HG03039 (cell line): ENCODE data around the gene H19.

Experiments
- ATAC-seq: cut with Tn5 transposase; IDR thresholded peaks from one replicate; pipeline ENCODE4 v1.9.1; 2021; ENCODE audit warnings: mild to moderate bottlenecking, moderate library complexity; ENCODE audit not compliant: unreplicated experiment

The H19 gene

DNA sequence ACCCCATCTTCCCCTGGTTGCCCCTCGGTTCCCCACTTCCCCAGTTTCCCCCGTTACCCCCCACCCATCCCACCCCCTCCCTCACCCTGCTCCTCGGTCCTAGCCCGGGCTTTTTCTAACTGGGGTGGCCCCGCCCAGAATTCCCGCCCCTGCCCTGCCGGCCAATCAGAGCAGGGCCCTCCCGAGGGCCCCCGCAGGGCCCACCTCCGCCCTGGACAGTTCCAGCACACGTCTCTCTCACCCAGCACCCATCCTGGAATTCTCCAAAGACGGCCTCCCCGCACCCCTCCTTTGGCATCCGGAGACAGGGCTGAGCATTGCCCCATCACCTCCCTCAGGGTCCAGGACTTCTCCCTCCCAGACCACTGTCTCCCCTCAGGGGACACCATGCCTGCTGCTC, at the start of gene H19:
TSS of gene H19 (minus strand) at position 88 of the 400 bp plus-strand sequence.
- ATAC-seq = no peak

DNA sequence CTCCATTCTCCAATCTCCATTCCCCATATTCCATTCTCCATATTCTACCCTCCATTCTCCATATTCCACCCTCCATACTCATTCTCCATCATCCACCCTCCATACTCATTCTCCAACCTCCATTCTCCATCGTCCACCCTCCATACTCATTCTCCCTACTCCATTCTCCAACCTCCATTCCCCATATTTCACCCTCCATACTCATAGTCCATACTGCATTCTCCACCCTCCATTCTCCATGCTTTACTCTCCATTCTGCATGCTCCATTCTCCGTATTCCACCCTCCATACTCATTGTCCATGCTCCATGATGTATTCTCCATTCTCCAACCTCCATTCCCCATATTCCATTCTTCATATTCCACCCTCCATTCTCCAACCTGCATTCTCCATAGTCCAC, 44.3 kb upstream of the H19 start:
- no peak for ATAC-seq

DNA sequence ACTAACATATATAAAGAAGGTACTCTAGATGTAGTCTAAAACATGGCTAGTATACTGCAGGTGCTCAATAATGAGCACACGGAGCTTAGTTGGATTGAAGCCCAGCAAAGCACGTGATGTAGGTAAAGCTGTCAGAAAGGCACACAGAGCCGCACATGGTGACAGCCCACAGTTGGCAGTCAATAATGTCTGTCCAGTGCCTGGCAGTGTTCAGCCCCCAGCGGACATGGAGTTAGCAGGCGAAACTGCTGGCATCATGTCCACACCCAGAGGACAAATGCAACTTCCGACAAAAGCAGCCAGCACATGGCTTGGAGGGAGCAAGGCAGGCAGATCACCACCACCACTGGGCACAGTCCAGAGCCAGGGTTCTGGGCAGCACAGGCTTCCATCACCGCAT, 43.5 kb upstream of the H19 start:
- ATAC-seq = no peak

DNA sequence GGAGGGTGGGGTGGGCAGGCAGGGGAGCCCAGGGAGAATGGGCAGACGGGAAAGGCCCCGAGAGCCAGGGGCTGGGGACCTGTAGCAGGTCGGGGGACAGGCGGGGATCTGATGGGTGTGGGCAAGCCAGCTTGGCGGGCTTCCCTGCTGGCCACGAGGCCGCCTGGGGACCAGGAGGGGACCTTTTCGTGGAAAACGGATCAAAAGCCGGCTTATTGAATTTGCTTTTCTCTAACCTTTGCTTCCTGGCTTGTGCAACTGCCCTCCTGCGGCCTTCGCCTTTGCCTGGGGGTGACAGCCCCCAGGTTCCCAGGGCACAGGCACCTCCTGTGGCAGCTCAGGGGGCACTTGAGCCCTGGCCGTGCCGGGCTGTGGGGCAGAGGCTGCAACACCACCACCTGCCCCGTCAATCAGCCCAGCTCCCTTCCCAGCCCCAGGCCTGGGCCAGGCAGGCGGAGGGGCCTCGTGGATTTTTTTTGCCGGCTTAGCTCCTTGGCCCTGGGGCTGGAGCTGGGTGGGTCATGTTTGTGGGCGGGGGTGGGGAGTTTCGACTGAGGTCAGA, 41.6 kb upstream of the H19 start:
- ATAC-seq = no peak

DNA sequence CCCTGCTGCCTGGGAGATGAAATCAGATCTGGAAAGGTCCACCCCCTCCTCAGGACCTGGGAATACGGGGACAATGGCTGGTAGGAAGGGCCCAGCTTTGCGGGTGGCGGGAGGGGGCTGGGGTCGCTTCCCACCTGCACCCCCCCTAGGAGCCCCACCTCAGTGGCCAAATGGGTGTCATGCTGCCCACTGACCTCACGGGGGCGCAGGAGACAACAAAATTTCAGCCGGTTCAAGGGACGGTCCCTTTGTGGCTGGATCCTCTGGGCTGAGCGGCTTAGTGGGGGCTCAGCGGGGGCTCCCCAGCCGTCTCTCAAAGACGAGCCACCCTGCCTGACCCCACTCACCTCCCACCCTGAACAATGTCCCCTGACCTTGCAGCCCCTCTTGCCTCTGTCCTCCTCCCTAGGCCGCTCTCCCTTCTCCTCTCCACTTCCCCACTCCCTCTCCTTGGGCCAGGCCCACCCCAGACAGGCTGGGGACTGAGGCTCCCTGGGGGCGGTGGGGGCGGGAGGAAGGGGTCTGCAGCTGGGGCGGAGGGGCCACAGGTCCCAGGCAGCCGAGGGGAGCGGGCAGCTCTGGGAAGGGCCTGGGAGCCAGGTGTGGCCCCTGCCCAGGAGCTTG, 39.3 kb upstream of the H19 start:
- ATAC-seq = no peak

DNA sequence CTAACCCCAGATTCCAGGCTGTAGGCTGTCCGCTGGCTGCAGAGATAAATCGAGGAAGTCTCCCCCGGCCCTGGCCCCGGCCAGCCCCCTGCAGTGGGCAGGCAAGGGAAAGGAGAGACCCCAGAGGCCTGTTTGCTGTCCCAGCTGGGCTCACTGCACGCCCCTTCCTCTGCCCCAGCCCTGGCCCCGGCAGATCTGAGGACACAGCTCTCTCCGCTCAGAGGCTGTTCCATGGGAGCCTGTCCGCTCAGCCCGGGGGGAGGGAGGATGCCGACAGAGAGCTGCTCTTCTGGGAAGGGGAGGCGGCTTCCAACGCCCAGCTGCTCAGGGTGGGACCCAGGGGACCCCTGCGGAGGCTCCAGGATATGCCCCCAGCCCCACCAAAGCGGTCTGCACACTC, 37.7 kb upstream of the H19 start:
- no peak for ATAC-seq

DNA sequence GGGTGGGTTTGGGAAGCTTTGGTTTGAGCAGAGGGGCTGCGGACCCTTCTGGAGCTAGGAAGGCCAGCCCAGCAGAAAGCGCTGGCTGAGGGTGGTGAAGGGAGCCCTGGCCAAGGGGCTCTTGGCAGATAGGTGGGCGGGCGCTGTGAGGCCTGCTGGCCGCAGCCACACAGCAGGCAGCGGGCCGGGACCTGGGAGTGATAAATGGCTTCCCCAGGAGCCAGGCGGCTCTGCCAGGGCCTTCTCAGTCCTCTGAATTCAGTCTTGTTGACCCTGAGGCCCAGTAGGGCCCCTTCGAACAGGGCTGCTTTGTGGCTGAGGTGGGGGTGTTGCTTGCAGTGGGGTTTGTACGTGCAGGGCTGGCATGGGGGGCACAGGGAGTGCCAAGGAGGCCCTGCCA, 33.4 kb upstream of the H19 start:
- no peak for ATAC-seq

DNA sequence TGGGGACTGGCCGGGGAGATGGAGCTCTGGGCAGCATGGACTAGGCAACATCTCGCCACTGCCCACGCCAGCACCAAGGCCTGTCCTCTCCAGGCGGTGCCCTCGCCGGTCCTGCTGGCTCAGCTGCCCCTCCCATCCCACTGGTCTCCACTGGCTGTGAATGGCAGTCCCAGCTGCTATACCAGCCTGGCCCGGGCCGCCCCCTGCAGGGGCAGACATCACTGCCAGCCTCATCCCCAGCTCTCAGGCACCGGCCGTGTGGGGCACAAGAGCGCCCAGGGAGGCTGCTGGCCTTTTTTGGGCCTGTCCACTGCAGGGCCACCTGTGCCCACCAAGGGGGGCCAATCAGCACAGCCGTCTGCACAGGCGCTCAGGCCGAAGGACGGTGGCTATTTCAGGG, 30.1 kb upstream of the H19 start:
- ATAC-seq = no peak

DNA sequence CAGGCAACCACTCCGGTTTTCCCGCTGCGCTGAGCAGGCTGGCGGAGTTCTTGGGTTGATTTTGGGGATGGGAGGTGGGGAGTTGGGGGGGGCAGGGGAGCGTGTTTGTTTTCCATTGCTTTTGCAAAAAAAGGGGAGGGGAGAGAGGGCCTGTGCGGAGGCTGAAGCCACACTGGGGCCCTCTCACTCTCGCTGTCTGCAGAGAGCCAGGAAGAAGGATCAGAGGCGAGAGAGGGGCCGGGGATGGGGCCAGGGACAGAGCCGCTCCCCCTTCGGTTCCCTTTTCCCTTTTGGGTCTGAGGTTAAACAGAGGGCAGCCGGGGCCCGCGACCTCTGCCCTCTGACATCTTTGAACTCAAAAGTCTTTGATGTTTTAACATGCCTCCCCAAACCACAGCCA, 17.4 kb upstream of the H19 start:
- no peak for ATAC-seq

DNA sequence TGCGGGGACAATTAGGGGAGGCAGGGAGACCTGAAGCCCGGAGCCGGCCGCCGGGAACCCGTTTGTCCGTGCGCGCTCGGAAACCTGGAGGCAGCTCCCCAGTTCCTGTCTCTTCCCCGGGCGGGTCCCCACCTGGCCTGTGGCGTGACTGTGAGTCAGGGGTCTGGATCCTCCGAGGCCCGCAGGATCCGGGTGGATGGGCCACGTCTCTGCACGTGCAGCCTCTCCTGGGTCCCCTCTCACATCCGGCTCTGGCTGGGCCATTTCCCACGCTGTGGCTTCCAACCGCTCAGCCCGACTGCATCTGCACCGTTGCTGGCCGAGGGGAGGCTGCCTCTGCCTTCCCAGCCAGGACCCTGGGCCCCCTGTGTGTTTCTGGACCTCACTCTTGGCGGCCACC, 14.8 kb upstream of the H19 start:
- ATAC-seq = no peak

DNA sequence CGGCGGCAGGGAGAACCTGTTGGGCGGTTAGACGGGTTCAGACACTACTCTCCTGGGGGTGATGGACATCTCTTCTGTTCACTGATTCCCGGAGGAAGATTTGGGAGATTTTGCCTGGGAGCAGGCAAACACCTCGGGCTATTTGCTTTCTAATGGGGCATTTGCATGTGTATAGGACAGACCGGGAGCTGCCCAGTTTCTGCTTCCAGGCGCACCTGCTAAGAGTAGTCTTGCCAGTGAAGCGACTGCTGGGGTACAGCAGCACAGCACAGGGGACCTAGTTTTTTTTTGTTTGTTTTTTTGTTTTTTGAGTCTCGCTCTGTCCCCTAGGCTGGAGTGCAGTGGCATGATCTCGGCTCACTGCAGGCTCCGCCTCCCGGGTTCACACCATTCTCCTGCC, 6.8 kb upstream of the H19 start:
- ATAC-seq = no peak

DNA sequence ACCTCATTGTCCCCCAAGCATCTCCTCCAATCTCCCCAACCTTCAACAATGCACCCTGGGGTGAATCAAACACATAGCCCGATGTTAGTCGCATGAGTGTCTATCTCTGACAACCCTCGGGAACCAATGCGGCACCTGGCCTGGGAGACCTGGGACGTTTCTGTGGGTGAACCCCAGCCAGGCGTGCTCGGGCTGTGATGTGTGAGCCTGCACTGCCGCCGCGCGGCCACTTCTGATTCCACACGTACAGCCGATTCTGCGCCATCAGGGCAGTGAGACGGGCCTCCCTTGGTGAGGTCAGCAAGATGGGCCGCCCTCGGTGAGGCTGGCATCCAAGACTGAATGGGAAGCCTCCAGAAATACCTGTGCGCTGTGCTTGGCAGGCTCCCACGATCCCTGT, 5.2 kb upstream of the H19 start:
- ATAC-seq = no peak

DNA sequence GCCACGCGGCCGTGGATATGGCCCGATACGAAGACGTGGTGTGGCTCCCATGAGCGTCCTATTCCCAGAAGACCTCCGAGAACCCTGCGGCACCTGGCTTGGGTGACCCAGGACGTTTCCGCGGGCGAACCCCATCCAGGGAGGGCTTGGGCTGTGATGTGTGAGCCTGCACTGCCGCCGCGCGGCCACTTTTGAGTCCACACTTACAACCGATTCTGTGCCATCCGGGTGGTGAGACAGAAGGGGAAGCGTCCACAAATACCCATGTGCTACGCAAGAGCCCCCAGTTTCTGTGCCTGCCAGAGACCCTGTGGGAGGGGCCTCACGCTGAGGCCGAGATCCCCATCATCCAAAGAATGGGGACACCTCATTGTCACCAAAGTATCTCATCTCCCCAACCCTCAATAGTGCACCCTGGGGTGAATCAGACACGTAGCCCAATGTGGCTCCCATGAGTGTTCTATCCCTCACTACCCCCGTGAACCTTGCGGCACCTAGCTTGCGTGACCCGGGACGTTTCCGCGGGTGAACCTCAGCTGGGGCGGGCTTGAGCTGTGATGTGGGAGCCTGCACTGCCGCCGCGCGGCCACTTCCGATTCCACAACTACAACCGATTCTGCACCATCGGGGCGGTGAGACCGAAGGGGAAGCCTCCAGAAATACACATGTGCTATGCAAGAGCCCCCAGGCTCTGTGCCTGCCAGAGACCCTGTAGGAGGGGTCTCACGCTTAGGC, 4.6 kb upstream of the H19 start:
- ATAC-seq = no peak

DNA sequence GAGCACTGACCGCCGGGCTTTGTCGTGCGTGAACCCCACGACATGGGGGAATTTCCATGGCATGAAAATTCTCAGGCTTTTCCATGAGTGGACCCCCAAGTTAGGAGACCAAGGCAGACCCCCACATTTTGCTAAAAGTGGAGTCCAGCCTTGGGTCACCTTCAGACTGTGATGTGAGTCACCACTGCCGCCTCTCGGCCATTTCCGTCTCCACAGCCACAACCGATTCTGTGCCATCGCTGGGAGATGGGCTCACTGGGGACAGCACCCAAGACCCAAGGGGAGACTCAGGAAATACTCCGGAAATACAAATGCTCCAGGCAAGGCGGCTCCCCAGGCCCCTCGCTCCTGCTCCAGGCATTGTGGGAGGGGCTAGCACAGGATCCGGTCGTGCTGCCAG, 1.2 kb upstream of the H19 start:
- no peak for ATAC-seq

DNA sequence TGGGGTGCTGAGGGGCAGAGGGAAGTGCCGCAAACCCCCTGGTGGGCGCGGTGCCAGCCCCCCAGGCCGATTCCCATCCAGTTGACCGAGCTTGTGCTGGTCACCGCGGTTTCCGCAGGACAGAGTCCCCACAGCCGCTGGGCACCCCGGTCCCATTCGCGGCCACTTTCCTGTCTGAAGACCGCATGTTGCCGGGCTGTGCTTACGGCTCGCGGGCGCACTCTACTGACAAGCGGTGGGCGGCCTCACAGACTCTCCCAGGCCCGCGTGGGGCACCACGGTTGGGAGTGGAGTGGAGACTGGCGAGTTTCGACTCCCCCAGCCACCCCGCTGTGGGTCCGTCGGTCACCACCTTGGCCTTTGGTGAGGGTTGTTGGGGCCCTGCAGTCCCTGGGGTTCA, 648 bp upstream of the H19 start:
- no peak for ATAC-seq

DNA sequence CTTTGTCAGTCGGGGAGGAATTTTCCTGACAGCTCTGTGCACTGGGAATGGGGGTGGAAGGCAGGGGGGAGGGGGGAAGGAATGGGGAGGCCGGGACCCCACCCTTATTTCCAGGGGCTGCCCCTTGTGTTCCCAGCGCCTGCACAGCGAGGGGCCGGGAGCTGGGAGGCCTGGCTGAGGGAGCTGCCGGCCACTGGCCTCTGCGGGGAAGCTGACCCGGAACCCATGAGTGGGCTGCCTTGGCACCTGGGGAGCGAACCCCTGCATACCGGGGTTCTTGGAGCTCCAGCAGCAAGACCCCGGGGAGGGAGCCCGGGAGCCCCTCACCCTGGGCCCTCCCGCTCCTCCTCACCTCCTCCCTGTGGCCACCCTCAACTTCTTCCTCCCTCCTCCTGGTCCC, 3.5 kb downstream of the H19 start:
- ATAC-seq = no peak

DNA sequence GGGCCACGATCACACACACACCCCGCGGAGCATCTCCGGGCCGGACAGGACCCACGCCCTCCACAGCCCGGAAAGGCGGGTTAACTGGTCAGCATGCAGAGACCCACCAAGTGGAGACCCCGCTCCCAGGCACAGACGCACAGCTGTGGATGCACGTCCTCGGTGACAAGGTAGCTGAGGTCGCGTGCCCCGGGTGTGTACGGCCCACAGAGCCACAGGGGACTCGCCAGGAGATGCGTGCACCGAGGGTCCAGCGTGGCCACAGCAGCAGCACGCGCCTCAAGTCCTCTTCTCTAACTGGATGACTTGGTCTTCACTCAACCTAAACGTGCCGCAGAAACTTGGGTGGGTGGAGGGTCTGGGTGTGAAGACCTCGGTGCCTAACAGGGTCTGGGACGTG, 5.5 kb downstream of the H19 start:
- no peak for ATAC-seq

DNA sequence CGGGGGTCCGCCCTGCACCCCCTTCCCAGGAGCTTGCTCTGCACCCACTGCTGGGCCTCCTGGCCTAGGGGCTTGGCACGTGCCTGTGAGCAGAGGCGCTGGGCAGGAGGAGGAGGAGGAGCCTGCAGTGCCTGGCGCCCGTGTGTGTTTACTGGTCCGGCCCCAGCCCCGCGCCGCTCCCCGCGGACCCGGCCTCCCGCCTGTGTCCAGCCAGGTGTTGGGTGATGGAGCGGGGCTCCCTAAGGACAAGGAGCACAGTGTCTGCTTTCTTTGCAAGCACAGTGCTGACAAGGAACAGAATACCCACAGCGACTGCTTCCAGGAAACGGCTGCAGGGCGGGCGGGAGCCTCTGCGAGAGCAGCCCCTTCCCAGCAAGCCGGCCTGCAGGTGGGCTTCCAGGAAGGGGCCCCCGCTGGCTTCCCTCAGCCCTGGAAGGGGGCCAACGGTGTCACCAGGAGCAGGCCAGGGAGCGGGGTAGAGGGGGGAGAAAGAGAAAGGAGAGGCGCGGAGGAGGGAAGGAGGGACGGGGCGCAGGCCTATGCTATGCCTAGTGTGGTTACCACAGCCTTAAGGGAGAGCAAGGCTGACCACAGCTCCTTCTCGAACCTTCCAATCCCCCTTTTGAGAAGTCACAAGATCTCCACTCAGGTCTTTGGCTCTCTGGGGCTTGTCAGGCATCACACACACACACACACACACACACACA, 6.6 kb downstream of the H19 start:
- ATAC-seq = no peak

DNA sequence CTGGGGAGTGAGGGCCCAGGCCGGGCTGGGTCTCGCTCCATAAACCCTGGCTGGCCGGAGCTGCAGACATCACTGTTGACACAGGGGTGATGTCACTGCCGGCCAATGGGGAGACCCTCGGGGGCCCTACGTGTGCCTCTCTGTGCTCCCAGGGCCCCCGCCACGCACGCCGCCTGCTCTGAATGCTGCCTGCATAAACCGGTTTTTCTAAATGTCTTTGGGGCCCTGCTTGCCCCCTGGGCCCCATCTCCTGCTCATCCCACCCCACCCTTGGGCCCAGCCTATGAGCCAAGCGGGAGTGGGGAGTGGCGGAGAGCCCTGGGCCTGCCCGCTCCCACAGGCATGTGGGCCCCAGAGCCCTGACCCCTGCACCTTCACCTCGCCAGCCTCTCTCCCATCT, 7.7 kb downstream of the H19 start:
- no peak for ATAC-seq

DNA sequence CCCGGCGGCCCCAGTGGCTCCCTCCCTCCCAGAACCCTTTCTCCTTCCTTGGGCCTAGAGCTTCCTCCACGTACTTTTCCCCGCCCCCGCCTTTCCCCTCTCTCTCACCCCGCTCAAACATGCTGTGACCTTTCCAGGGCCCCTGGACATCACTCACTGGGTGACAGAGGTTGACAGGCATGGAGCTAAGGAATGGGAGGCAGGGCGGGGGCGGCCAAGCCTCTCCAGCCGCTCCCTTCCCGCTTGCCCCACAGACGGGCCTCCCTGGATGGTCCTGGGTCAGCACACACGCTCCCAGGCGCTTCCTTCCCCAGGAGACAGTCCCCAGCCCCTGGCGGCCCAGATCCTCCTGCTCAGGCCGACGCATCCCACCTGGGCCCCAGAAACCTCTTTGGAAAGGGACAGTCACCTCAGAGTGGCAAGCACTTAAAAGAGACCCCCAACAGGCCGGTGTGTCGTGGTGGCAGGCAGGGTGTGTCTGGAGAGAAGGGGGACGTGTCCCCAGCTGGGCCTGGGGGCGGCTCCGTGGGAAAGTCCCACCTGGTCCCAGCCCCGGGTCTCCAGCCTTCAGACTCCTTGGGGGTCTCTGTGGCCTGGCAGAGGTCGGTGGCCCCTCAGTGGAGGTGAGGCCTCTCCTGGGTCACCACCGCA, 8.8 kb downstream of the H19 start:
- no peak for ATAC-seq

DNA sequence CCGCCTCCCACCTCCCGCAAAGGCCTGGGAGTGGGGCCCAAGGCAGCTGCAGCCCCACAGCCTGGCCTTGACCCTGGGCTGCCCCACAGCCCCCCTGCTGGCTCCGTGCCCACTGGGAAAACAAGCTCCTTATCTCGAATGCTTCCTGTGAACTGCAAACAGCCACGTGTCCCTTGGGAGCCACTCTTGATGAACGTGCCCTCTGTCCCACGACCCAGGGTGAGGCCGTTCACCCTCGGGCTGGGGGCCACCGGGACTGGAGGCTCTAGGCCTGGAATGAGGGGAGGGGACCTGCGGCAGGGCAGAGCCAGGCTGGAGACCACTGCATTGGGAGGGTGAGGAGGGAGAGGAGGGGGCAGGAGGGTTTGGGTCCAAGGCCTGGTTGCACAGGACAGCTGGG, 9.5 kb downstream of the H19 start:
- no peak for ATAC-seq

DNA sequence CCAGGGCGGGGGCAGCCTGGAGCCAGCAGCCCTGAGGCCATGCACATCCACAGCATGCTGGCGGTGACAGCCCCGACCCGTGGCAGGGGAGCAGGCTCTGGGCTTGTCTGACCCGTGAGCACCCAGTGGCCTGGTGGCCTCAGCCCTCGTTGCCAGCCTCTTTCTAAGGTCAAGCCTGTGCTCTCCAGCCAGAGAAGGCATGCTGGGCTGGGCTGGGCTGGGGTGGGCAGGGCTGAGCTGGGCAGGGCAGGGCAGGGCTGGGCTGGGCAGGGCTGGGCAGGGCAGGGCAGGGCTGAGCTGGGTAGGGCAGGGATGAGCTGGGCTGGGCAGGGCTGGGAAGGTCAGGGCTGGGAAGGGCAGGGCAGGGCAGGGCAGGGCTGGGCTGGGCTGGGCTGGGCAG, 10.6 kb downstream of the H19 start:
- no peak for ATAC-seq
